ENCODE data around the gene PIGN. TPM values are rescaled to one million over a fixed set of nuclear protein-coding genes. Genes with fewer than 3 reads are reported as not detected.
A peak's percentile ranks its signal among the peaks of the same experiment; 100 is the strongest.
"Not testable (repeated sequence)": the region's sequence is repeated elsewhere in the genome, so short reads cannot be mapped to it uniquely, and the experiment has no call there.

PIGN gene
- total RNA-seq, 1 donor from 2014 or later: 56.8 TPM

DNA sequence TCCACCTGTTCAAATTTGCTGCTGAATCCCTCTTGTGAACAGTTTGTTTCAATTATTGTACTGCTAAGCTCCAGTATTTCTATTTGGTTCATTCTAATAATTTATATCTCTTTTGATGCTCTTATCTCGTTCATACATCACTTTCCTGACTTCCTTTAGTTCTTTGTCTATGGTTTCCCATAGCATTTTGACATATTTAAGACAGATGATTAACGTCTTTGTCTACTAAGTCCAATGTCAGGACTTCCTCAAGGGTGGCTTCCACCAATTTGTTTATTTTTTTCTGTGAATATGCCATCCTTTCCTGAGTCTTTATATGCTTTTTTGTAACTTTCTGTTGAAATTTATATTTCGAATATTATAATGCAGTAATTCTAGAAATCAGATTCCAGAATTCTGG is 9.6 kb downstream of the PIGN start:
- no peak for DNase-seq

DNA sequence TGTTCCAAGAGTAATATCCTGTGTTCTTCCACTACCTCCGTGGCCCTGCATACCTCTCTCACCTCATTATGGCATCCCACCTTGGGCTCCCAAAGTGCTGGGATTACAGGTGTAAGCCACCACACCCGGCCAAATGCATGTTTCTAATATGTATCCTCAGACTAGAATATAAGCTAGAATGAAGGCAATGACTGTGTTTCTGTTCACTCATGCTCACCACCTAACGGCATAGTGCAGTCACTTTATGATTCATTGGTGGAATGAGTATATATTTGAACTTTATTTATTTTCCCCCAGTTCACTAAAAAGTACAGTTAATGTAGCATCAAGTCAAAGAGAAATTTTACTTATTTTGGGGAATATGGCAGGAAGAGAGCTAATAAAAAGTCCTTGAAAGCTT is 11.3 kb downstream of the PIGN start:
- DNase-seq: no peak

DNA sequence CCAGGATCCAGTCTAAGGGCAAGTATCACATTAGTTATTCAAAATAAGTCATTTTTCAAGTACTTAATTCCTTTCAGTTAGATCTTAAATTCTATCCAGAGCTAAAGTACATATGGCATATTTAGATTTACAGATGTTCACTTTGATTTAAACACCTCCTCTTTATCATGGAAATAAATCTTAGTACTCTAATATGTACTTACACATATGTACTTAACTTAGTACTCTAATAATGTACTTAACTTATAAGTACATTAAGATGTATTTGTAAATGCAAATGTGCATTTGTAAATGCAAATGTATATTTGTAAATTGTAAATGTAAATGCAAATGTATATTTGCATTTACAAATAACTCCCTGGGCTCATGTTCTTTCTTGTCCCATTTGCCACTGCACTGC is 14.6 kb downstream of the PIGN start:
- no peak for DNase-seq

GRCh38 chr18:62170857-62171256 is 16.0 kb downstream of the PIGN start:
- no peak for DNase-seq

DNA sequence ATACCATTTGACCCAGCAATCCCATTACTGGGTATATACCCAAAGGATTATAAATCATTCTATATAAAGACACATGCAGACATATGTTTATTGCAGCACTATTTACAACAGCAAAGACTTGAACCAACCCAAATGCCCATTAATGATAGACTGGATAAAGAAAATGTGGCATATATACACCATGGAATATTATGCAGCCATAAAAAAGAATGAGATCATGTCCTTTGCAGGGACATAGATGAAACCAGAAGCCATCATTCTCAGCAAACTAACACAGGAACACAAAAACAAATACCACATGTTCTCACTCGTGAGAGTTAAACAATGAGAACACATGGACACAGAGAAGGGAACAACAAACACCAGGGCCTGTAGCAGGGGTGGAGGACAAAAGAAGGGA is 20.3 kb downstream of the PIGN start:
- not testable (repeated sequence) for DNase-seq

- no peak for DNase-seq
These were observed 21.3 kb downstream of the PIGN start for GRCh38 chr18:62165583-62165982.

GRCh38 chr18:62164855-62165487 is 21.9 kb downstream of the PIGN start:
- no peak for DNase-seq

GRCh38 chr18:62164310-62164709 is 22.5 kb downstream of the PIGN start:
- DNase-seq: no peak

DNA sequence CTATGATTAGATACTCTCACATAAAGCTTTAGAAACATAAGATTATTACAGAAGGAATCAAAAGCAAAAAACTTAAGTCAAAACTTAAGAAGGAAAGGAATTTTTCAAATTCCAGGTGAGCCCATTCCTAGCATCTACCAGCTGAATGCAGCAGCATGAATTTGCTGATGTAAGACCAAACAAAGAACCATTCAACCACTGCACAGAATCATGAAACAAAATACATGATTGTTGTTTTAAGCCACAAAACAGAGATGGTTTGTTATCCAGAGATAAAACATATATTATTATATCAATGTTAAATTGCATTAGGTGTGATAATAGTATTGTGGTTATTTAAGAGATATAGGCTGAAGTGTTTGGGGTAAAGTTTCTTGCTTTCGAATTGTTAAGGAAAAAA is 29.0 kb downstream of the PIGN start:
- no peak for DNase-seq

DNA sequence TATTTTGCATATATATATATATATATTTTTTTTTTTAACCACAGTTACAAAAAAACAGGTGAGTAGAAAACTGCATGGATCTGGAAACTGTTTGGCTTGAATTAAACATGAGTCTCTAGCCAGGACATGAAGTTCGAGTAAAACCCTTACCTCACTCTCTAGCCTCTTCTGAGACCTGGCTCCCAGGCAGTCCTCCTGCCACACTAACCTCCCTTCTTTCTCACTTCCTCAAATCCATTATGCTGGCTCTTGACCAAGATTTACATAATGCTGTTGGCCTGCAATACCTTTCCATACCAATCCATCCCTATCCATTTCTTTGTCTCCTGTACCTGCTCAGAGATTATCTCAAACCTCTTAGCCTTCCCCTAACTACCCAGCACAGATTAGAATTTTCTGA is 34.0 kb downstream of the PIGN start:
- DNase-seq: no peak

GRCh38 chr18:62151068-62151771 is 35.6 kb downstream of the PIGN start:
- DNase-seq: no peak

DNA sequence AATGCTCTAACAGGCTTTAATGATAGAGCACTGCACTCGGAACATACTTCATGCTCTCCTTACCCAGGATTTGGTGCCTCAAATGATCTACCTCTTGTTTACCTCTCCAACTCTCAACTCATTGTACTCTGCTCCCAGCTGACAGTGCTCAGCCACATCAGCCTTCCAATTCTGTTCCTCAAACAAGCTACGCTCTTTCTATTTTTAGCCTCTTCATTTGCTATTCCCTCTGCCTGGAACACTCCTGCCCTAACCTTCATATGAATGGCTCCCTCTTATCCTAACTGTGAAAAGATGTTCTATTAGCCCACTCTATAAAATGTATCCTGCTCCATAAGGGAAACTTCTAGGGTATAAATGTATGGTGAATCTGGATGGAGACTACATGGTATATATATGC is 42.5 kb downstream of the PIGN start:
- no peak for DNase-seq

DNA sequence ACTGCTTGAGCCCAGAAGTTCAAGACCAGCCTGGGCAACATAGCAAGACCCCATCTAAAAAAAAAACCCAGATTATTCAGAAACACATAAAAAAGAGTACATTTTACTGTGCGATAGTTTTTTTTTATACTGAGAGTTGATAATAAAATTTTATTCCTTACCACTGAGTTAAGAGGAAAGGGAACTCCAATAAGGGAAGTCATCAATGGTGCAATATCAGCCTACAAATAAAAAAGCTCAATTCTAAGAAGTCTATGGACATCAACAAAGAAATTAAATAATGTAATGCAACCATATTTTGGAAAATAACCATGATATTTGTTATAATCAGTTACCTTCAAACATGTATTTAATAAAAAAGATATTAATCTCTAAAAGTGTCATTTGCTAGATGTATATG is 46.6 kb downstream of the PIGN start:
- no peak for DNase-seq

DNA sequence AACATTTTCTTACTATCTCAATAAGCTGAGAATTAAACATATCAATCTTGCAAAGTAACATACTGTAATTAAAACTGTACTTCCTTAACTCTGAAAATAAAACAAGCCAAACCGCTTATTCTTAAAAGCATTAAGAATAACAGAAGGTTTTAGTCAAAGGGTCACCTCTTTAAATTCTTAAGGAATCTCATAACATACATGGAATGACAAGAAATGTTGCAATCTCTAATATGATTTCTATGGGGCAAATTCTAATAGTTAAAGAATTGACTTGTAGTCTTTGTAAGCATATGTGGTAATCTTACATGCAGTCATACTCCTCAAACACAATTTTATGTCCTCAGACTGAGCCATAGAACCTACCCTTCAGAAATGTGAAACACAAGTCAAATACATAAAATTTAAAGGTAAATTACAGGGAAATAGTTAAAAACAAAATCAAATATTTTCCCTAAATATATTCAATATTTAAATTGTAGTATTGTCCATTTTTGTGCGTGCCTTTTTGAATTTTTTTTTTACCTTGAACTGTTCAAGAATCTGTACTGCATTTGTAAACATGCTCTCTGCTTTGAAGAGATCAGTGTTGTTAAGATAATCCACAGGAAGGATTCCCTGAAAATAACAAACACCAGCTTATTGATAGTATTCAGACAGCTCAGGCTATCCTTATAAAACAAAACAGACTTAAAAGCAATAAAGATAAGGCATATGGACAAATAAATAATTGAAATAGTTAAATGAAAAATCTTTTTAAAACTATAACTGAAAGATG is 48.2 kb downstream of the PIGN start:
- DNase-seq: no peak

GRCh38 chr18:62131301-62131909 is 55.5 kb downstream of the PIGN start:
- peak; percentile 1 for DNase-seq

DNA sequence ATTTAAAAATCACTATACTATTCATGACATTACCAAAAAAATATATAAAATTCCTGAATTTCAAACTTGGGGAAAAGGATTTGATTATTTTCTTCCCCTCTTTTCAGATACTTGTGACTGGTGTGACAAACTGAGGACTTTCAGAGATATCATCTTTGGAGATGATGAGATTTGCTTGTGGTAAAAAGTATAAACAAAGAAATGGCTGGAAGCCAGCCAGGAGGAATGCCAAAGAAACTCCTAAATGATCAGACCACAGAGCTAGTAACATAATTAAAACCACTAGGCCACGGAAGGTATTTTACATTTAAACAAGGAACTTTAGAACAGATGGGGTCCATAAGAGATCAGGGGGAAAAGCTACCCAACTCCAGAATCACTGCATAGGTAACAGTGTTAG is 58.7 kb downstream of the PIGN start:
- DNase-seq: no peak

DNA sequence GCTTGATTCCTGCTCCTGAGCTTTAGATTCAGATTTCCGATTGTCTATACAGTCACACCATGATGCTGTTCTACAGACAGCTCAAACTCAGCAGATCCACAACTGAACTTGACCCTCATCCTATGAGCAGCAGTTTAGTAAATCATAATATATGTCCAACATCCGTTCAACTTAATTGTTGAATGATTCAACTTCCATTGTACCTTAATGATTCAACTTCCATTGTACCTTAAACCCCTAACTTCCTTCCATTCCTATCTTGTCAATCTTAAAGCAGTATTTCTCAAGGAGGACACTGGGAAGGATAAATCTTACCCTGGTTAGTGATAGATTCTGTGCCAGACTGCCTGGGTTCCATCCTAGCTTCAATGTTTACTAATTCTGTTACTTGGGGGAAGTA is 60.1 kb downstream of the PIGN start:
- no peak for DNase-seq

DNA sequence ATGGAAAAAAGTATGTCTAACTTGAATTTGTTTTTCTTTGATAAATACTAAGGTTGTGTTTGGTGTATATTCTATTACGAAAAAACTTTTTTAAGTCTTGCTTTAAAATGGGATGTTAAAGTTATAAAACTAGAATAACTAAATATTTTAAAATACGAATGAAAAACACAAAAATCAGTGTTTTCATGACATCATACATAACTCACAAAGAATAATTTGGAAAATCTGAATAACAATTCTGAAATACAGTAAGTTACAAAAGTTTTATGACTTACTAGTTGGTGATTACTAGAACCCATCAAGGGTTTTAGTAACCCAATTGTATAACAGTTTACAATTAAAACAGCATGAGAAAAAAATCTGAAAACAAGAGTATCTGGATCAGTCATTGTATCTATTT is 61.2 kb downstream of the PIGN start:
- no peak for DNase-seq

GRCh38 chr18:62122330-62122729 is 64.5 kb downstream of the PIGN start:
- DNase-seq: no peak

DNA sequence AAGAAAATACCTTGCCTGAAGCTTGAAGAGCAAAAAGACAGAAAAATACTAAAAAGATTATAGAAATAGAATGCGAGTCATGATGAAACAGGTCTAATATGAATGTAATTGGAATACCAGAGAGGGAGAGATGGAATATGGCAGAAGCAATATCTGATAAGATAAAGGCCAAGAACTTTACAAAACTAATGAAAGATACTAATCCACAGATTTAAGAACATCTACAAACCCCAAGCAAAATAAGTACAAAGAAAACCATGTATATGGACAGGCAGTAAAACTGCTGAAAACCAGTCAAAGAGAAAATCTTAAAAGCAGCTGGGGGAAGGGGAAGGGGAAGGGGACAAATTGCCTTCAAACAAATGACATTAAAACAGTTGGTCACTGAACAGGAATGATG is 67.0 kb downstream of the PIGN start:
- no peak for DNase-seq

DNA sequence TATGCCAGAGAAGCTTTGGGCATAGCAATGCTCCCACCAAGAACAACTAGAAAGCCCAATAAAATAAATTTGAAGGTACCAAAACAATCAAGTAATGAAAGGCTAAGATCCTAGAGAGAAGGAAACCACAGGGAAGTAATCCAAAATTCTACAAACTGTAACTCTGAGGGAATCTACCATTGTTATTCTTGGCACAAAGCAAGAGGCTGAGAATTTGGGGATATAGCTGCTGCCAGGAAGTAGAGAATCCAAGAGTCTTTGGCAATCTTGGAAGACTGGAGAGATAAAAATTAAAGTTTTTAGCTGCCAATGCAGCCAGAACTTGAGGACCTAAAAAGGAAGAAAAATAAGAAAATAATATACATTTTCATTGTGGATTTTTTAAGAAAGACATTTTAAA is 68.5 kb downstream of the PIGN start:
- no peak for DNase-seq

- DNase-seq: no peak
These were observed 77.2 kb downstream of the PIGN start for GRCh38 chr18:62109676-62110075.

GRCh38 chr18:62107881-62108280 is 79.0 kb downstream of the PIGN start:
- no peak for DNase-seq

Measured in occipital lobe (tissue), 2 donors.